ENCODE data around the gene BCL10. TPM values are rescaled to one million over a fixed set of nuclear protein-coding genes. Genes with fewer than 3 reads are reported as not detected.

The BCL10 gene
- total RNA-seq, 4 donors from 2014 or later: 17.8 to 34.4 (median 22.2) TPM

GRCh38 chr1:85244271-85245061 lies 32.0 kb downstream of the BCL10 start:
- TF ChIP-seq CTCF (IDR thresholded peaks at IDR 0.05) (no peak), POLR2A (IDR thresholded peaks at IDR 0.05) (no peak)
- intact Hi-C loops (cut with DNase I; ENCODE audit: low total_unique reads): loop anchor here (5.0 to 10.0 kb wide), 2 partner anchors 137 to 300 kb away; no protein-coding TSS in a partner anchor
- 45 to 50% methylated on average over 4 of the region's 4 CpGs for WGBS, 2 donors
- H3K4me3 ChIP-seq (ENCODE audit: low read depth, poor library complexity, severe bottlenecking): no peak overlapping the region
- no peak for DNase-seq (ENCODE audit: low spot score in 2 of 2)

DNA sequence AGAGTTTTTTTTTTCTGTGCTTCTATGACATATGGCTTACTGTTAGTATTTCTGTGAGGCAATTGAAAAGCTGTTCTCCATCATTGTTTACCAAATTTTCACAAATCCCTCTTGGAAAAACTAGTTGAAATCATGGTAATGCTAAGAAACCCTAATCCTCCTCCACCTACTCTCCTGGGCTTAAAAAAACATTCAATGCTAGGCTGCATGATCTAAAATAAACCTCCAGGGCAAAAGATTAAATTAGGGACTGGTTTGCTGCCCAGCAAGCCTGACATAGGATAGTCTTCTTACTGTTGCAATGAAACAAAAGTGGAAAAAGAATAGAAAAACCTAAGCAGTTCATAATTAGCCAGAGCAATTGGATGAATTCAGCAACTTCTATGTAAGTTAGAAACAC lies 33.1 kb downstream of the BCL10 start:
- H3K4me3 ChIP-seq (ENCODE audit: low read depth, poor library complexity, severe bottlenecking): no peak overlapping the region
- intact Hi-C loops (cut with DNase I; ENCODE audit: low total_unique reads): loop anchor here (10.0 kb wide), 1 partner anchor 299 kb away; no protein-coding TSS in a partner anchor
- DNase-seq (ENCODE audit: low spot score in 2 of 2): no peak
- TF ChIP-seq POLR2A (IDR thresholded peaks at IDR 0.05): no peak
- no peak for TF ChIP-seq CTCF (IDR thresholded peaks at IDR 0.05)

DNA sequence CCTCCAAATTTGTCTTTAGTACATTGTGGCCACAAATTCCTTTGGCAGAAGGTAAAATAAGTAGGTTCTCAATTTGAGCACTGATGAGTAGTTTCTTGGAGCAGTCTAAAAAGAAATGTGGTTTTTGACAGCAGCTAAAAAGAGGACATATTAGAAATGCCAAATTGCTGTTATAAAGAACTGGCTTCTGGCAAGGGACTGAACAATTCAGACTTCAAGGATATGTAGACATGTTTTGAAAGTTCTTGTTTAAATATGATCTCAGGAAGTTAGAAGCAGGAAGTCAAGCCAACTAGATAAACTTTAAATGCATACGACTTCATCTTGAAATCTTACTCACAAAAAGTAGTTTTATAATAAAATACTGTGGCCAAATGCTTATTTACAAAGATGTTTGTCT lies 35.8 kb downstream of the BCL10 start:
- no peak for DNase-seq (ENCODE audit: low spot score in 2 of 2)
- no peak overlapping the region for H3K4me3 ChIP-seq (ENCODE audit: low read depth, poor library complexity, severe bottlenecking)
- 16 to 32% methylated on average over 1 of the region's 1 CpG for WGBS, 2 donors

GRCh38 chr1:85240174-85240601 lies 36.2 kb downstream of the BCL10 start:
- WGBS, 2 donors: 26 to 27% methylated on average over 1 of the region's 1 CpG
- no peak overlapping the region for H3K4me3 ChIP-seq (ENCODE audit: low read depth, poor library complexity, severe bottlenecking)
- DNase-seq (ENCODE audit: low spot score in 2 of 2): no peak
- intact Hi-C loops (cut with DNase I; ENCODE audit: low total_unique reads): loop anchor here (10.0 kb wide), 1 partner anchor 295 kb away; no protein-coding TSS in a partner anchor
- TF ChIP-seq CTCF (IDR thresholded peaks at IDR 0.05): no peak
- TF ChIP-seq POLR2A (IDR thresholded peaks at IDR 0.05): no peak

More for the DNA sequence above, 35.8 kb downstream of the BCL10 start:
- intact Hi-C loops (cut with DNase I; ENCODE audit: low total_unique reads): loop anchor here (10.0 kb wide), 1 partner anchor 296 kb away; no protein-coding TSS in a partner anchor
- TF ChIP-seq CTCF (IDR thresholded peaks at IDR 0.05) (no peak), POLR2A (IDR thresholded peaks at IDR 0.05) (no peak)

DNA sequence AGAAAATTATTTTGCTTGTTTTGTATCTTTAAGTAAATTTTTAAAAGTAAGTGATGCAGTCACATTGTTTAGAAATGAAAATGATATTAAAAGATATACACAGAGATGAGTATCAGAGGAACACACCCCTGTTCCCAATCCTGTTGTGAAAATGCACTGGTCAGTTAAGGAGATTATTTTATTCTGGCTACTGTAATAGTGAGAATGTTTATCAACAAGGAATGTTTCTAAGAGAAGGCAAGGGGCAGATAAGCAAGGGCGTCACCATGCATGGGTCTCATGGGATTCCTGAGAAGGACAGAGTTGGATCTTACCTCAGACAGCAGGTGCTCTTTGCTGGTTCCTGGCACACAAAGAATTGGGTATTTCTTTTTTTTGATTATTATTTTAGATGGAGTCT lies 38.8 kb downstream of the BCL10 start:
- no peak overlapping the region for H3K4me3 ChIP-seq (ENCODE audit: low read depth, poor library complexity, severe bottlenecking)
- 85 to 97% methylated on average over 1 of the region's 1 CpG for WGBS, 2 donors
- no peak for DNase-seq (ENCODE audit: low spot score in 2 of 2)
- intact Hi-C loops (cut with DNase I; ENCODE audit: low total_unique reads): no loop called here
- TF ChIP-seq POLR2A (IDR thresholded peaks at IDR 0.05) (no peak), CTCF (IDR thresholded peaks at IDR 0.05) (no peak)

All from lower leg skin (tissue), 4 donors.